Fibroblast of skin of scalp (primary cell): ENCODE data around the gene VSTM4.
A peak's percentile ranks its signal among the peaks of the same experiment; 100 is the strongest.

Experiments
- DNase-seq: peaks from one replicate; pipeline ENCODE4 v3.0.0-alpha.2; 2013

VSTM4 gene

GRCh38 chr10:49001870-49002672 lies 113.3 kb downstream of the VSTM4 start:
- no peak for DNase-seq

- DNase-seq: no peak
These were observed 113.9 kb downstream of the VSTM4 start for GRCh38 chr10:49001402-49001801.

GRCh38 chr10:49000437-49001398 lies 114.6 kb downstream of the VSTM4 start:
- no peak for DNase-seq

GRCh38 chr10:48999346-48999745 lies 116.0 kb downstream of the VSTM4 start:
- DNase-seq: no peak

- no peak for DNase-seq
These were observed 119.0 kb downstream of the VSTM4 start for GRCh38 chr10:48996329-48996728.

- DNase-seq: no peak
These were observed 121.7 kb downstream of the VSTM4 start for GRCh38 chr10:48993627-48994026.

GRCh38 chr10:48990226-48990625 lies 125.1 kb downstream of the VSTM4 start:
- no peak for DNase-seq

GRCh38 chr10:48985621-48986158 lies 129.6 kb downstream of the VSTM4 start:
- DNase-seq: no peak

GRCh38 chr10:48983648-48984351 lies 131.5 kb downstream of the VSTM4 start:
- DNase-seq: no peak

- DNase-seq: no peak
These were observed 132.7 kb downstream of the VSTM4 start for GRCh38 chr10:48982584-48982983.

- peak; percentile 29 for DNase-seq
These were observed 133.9 kb downstream of the VSTM4 start for GRCh38 chr10:48981310-48981907.

GRCh38 chr10:48978318-48978717 lies 137.0 kb downstream of the VSTM4 start:
- DNase-seq: no peak

GRCh38 chr10:48976196-48976595 lies 139.1 kb downstream of the VSTM4 start:
- peak; percentile 35 for DNase-seq

GRCh38 chr10:48974510-48975156 lies 140.7 kb downstream of the VSTM4 start:
- DNase-seq: no peak

GRCh38 chr10:48973065-48973464 lies 142.3 kb downstream of the VSTM4 start:
- no peak for DNase-seq

GRCh38 chr10:48970654-48971053 lies 144.7 kb downstream of the VSTM4 start:
- DNase-seq: no peak

- DNase-seq: no peak
These were observed 145.3 kb downstream of the VSTM4 start for GRCh38 chr10:48970046-48970445.

GRCh38 chr10:48968036-48968435 lies 147.3 kb downstream of the VSTM4 start:
- DNase-seq: no peak

GRCh38 chr10:48965460-48965859 lies 149.9 kb downstream of the VSTM4 start:
- no peak for DNase-seq
